Hematopoietic multipotent progenitor cell treated with erythropoietin and hydrocortisone succinate and interleukin-3 and kit ligand, for 4 days (in vitro differentiated cells): ENCODE results near the gene PLPPR5.
"Not testable (repeated sequence)": the region's sequence is repeated elsewhere in the genome, so short reads cannot be mapped to it uniquely, and the experiment has no call there.

ENCODE experiments used
- DNase-seq: peaks from one replicate; pipeline ENCODE4 v3.0.0-alpha.2; 2015

The PLPPR5 gene

GRCh38 chr1:99004861-99005442 lies at the start of gene PLPPR5:
TSS of gene PLPPR5 (minus strand) at chr1:99004861. CDS start at chr1:99004671, 190 bp downstream.
- peak; percentile 10 for DNase-seq

GRCh38 chr1:99051611-99052283 lies 47.1 kb upstream of the PLPPR5 start:
- DNase-seq: no peak

GRCh38 chr1:99049745-99050144 lies 45.1 kb upstream of the PLPPR5 start:
- DNase-seq: no peak

GRCh38 chr1:99036746-99037145 lies 32.1 kb upstream of the PLPPR5 start:
- DNase-seq: not testable (repeated sequence)

GRCh38 chr1:99018313-99018712 lies 13.7 kb upstream of the PLPPR5 start:
- DNase-seq: no peak

GRCh38 chr1:99017655-99018054 lies 13.0 kb upstream of the PLPPR5 start:
- DNase-seq: no peak

GRCh38 chr1:99010679-99011078 lies 6.0 kb upstream of the PLPPR5 start:
- no peak for DNase-seq

- DNase-seq: no peak
These were observed 2.7 kb upstream of the PLPPR5 start for GRCh38 chr1:99007366-99007765.

GRCh38 chr1:99005537-99005942 lies 879 bp upstream of the PLPPR5 start:
- DNase-seq: no peak

- peak; percentile 19 for DNase-seq
These were observed 304 bp downstream of the PLPPR5 start for GRCh38 chr1:99004254-99004860.

GRCh38 chr1:99003581-99004253 lies 944 bp downstream of the PLPPR5 start:
- DNase-seq: no peak

GRCh38 chr1:98992844-98993243 lies 11.8 kb downstream of the PLPPR5 start:
- no peak for DNase-seq

GRCh38 chr1:98991127-98992012 lies 13.3 kb downstream of the PLPPR5 start:
- no peak for DNase-seq

GRCh38 chr1:98989556-98989907 lies 15.1 kb downstream of the PLPPR5 start:
- DNase-seq: no peak

- DNase-seq: no peak
These were observed 15.6 kb downstream of the PLPPR5 start for GRCh38 chr1:98988904-98989555.

- no peak for DNase-seq
These were observed 19.0 kb downstream of the PLPPR5 start for GRCh38 chr1:98985687-98986086.

GRCh38 chr1:98981917-98982513 lies 22.6 kb downstream of the PLPPR5 start:
- DNase-seq: no peak

- DNase-seq: no peak
These were observed 25.2 kb downstream of the PLPPR5 start for GRCh38 chr1:98979463-98979862.

GRCh38 chr1:98975810-98976209 lies 28.9 kb downstream of the PLPPR5 start:
- no peak for DNase-seq

GRCh38 chr1:98975113-98975512 lies 29.5 kb downstream of the PLPPR5 start:
- no peak for DNase-seq

GRCh38 chr1:98969798-98970490 lies 34.7 kb downstream of the PLPPR5 start:
- no peak for DNase-seq
